SK-N-SH treated with all-trans-retinoic acid at 6 μM for 48 hours (cell line): ENCODE measurements around the gene VAT1L.

Experiments used
- ARNTL ChIP-seq: fragments of 450-650 bp; formaldehyde crosslinking; IDR thresholded peaks from 2 replicates; pipeline ENCODE4 v1.5.0; 2020; ENCODE audit warnings: low read depth, mild to moderate bottlenecking, moderate library complexity, borderline replicate concordance
- BACH2 ChIP-seq: fragments of 250-450 bp; sonication (Bioruptor Pico); IDR thresholded peaks from 2 replicates; pipeline ENCODE4 v1.9.0; 2021; ENCODE audit warnings: mild to moderate bottlenecking, borderline replicate concordance
- ESRRG ChIP-seq: fragments of 250-450 bp; sonication (Bioruptor Pico); IDR thresholded peaks from 2 replicates; pipeline ENCODE4 v1.6.1; 2021; ENCODE audit warnings: mild to moderate bottlenecking
- ISL1 ChIP-seq: fragments of 250-450 bp; sonication (Bioruptor Pico); IDR thresholded peaks from 2 replicates; pipeline ENCODE4 v2.1.2; 2022; ENCODE audit warnings: mild to moderate bottlenecking, moderate library complexity
- PATZ1 ChIP-seq: fragments of 250-450 bp; sonication (Bioruptor Pico); IDR thresholded peaks from 2 replicates; pipeline ENCODE4 v1.8.0; 2020; ENCODE audit warnings: mild to moderate bottlenecking, moderate library complexity, borderline replicate concordance
- PPARA ChIP-seq: fragments of 250-450 bp; sonication (Bioruptor Pico); IDR thresholded peaks from 2 replicates; pipeline ENCODE4 v1.5.0; 2020; ENCODE audit warnings: mild to moderate bottlenecking, borderline replicate concordance
- RARB ChIP-seq: fragments of 250-450 bp; sonication (Bioruptor Pico); IDR thresholded peaks from 2 replicates; pipeline ENCODE4 v1.8.0; 2021; ENCODE audit warnings: mild to moderate bottlenecking, moderate library complexity
- TSHZ2 ChIP-seq: fragments of 250-450 bp; sonication (Bioruptor Pico); IDR thresholded peaks from 2 replicates; pipeline ENCODE4 v1.5.0; 2020; ENCODE audit warnings: mild to moderate bottlenecking, moderate library complexity
- ZFP3 ChIP-seq: fragments of 250-450 bp; sonication (Bioruptor Pico); IDR thresholded peaks from 2 replicates; pipeline ENCODE4 v1.5.0; 2020; ENCODE audit warnings: mild to moderate bottlenecking, moderate library complexity
- ZFP30 ChIP-seq: fragments of 450-650 bp; formaldehyde crosslinking; IDR thresholded peaks from 2 replicates; pipeline ENCODE4 v1.5.0; 2022; ENCODE audit warnings: mild to moderate bottlenecking, moderate library complexity

GRCh38 chr16:77841502-77841763, 53.1 kb downstream of the VAT1L start:
- TF ChIP-seq ESRRG (no peak), RARB (CRISPR knock-in tag) (no peak), ARNTL (CRISPR knock-in tag) (no peak), ISL1 (CRISPR knock-in tag) (no peak), ZFP3 (CRISPR knock-in tag) (no peak), PPARA (no peak), ZFP30 (no peak), PATZ1 (no peak), TSHZ2 (CRISPR knock-in tag) (no peak), BACH2 (CRISPR knock-in tag) (no peak)
